NAMALWA (cell line): Measurements from ENCODE around the gene CCR7.

Experiments
- DNase-seq: peaks from one replicate; pipeline ENCODE4 v3.0.0-alpha.2; 2015; ENCODE audit warnings: low spot score

Gene CCR7, protein sequence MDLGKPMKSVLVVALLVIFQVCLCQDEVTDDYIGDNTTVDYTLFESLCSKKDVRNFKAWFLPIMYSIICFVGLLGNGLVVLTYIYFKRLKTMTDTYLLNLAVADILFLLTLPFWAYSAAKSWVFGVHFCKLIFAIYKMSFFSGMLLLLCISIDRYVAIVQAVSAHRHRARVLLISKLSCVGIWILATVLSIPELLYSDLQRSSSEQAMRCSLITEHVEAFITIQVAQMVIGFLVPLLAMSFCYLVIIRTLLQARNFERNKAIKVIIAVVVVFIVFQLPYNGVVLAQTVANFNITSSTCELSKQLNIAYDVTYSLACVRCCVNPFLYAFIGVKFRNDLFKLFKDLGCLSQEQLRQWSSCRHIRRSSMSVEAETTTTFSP

GRCh38 chr17:40564883-40565768 lies at the start of gene CCR7:
TSS of gene CCR7 (minus strand) at chr17:40565472. CDS start at chr17:40565409, 63 bp downstream.
- DNase-seq: no peak

GRCh38 chr17:40614431-40615067 lies 49.3 kb upstream of the CCR7 start:
- DNase-seq: no peak

- DNase-seq: no peak
Measured at GRCh38 chr17:40613467-40614154, 48.3 kb upstream of the CCR7 start.

GRCh38 chr17:40612599-40613244 lies 47.5 kb upstream of the CCR7 start:
- no peak for DNase-seq

DNA sequence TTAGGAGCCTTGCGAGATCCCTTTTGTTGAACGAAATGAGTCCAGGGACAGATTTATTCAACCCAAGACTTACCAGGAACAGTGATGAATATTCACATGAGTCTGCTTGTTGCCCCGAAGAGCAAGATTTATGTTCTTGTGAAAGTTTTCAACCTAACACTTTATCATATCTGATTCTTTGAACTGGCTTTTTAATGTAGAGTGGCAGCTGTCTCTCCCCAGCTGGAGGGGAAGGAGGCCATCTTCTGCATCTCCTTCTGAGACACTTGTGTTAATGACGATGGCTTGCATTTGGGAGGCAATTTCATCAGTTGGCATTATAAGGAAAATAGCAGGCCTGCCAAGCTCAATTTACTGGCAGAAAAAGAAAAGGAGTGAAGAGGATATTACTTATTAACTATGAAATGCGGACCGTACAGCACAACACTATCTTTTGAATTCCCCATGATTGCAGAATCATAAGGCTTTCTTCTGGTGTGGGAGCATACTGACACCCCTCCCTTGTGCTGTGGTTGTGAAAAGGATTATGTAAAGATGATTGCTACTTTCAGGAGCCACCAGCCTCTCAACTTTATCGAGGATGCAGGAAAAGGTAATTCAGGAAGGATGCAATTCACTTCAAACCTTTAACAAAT lies 46.7 kb upstream of the CCR7 start:
- DNase-seq: no peak

GRCh38 chr17:40610359-40610758 lies 45.1 kb upstream of the CCR7 start:
- DNase-seq: no peak

DNA sequence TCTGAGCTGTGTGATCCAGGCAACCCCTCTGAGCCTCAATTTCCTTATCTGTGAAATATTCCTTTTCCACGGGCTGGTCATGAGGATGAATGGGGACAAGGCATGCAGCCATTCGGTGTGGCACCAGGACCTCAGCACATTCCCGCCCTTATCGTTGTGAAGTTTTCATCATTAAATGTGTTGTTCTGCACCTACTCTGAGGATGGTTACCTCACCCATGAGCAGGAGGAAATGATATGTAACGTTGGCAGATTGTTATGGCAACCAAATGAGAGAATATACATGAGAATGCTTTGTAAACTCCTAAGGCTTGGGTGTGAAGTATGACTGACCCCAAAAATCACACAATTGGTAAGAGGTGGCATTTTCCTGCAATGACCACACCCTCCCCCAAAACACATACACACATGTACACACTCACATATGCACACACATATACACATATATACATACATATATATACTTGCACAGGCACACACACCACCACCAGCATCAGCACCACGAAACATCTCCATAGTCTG lies 42.8 kb upstream of the CCR7 start:
- DNase-seq: no peak

GRCh38 chr17:40607641-40608040 lies 42.4 kb upstream of the CCR7 start:
- no peak for DNase-seq

DNA sequence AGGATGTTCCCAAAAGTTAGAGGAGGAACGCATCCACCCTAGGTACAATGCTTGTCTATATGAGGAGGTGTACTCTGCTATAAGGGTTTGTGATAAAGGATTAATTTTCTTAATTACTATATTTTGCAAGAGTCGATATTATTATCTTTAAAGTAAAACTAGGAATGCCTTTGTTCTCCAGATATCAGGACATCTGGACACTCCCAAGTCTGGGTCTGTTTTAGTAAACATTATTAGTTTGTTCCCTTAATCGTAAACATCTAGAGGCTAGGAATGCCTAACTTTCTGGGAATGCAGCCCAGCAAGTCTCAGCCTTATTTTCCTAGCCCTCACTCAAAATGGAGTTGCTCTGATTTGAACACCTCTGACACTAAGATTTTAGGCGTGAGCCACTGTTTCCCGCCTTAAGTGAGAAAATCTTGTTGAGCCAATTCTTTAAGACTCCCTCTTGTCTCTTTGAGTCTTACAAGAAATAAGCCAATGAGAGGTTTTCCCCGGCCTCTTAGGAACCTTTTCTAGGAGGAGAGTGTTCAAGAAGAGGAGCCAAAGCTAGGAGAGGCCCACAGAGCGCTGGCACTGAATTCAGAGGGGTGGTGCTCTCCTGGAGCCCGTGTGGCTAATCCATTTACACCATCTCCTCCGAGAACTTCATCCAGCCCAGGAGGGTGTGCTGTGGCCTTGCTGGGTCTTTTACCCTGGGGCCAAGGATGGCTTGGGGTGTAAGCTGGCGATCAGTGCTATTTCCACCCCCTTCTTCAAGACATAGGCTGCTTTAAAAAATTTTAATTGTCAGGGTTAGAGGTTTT lies 41.5 kb upstream of the CCR7 start:
- no peak for DNase-seq

GRCh38 chr17:40605306-40605705 lies 40.0 kb upstream of the CCR7 start:
- no peak for DNase-seq

GRCh38 chr17:40604327-40605080 lies 39.2 kb upstream of the CCR7 start:
- DNase-seq: no peak

DNA sequence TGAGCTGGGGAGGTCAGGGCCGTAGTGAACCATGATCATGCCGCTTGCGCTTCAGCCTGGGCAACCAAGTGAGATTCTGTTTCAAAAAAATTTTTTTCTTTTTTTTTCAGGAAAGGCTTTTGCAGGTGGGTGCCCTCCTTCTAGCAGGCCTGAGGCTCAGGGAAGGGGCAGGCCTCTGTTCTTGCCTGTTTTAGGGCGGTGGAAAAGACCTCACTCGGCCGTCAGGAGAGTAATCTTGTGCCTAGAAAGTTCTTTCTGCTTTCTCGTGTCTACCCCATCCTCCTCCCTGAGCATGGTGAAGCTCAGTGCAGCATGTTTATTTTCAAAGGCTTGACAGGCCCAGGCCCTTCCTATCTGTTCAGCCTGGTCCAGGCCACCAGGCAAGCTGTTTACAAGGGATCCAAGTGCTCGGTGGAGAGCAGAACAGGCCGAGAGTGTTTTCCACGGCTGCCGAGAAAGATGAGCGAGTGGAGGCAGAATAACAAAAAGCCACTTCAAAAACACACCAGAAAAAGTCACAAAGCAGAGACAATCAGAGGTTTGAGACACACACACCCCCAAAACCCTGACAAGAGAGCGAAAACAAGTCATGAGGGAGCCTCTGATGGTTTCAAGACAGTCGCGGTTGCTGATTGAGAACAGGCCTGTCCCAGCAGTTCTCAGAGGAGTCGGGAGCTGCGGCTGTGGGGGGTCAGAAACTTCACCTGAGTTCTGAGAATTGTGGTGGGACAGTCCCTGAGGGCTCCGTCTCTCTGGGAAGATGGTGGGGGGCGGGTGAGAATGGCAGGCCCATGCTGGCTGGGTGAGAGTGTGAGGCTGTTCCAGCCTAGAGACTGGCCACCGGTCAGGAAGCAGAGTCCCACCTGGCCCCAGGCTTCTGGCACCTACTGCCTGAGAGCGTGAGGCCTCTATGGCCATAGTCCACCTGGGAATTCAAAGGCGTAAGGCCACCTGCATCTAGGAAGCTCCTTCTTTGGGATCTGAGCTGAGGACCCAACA lies 37.5 kb upstream of the CCR7 start:
- DNase-seq: no peak

DNA sequence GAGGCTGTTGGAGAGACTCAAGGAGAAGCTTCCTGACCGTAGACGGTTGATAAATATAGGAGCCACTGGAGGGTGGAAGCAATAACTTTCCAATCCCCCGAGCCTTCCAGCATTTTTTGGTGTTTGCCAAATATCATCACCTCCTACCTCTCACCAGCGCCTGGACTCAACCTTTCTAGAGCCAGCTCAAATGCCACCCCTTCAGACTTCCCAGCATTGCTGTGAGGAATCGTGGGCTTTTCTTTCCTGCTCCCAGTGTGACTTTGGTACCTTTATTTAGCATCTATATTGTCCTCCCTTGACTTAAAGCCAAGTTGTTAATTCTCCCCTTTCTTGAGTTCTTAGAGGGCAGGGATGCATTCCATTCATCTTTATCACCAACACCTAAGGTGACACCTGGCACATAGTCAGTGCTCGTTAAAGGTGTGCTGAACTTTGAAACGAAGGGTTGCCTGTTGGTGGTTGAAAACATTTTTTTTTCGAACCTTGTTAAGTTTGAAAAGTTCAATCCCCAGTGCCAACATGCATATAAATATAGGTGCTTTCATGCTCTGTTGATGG lies 35.3 kb upstream of the CCR7 start:
- no peak for DNase-seq

DNA sequence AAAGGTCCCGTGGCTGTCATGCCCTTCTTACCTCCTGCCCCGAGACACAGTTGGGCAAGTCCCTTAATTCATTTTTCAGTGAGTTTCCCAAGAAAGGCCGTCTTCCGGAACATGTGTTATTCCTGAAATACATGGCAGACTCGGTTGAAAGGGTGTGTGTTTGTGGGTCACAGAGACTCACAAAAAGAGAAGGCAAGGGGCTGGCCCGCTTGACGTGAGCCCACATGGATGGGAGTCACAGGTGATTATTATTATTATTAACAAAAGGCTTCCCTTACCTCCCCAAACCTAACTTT lies 34.1 kb upstream of the CCR7 start:
- DNase-seq: no peak

- peak; percentile 36 for DNase-seq
Measured at GRCh38 chr17:40598619-40599467, 33.6 kb upstream of the CCR7 start.

GRCh38 chr17:40598301-40598618 lies 33.0 kb upstream of the CCR7 start:
- no peak for DNase-seq
